Upper lobe of left lung (tissue), 6 donors: Measurements from ENCODE around the gene PRPF40B. TPM values are rescaled to one million over a fixed set of nuclear protein-coding genes. Genes with fewer than 3 reads are reported as not detected.

Source experiments
- ATAC-seq, 2 donors: fragments of 200-7000 bp; cut with Tn5 transposase; one replicate each; pipeline ENCODE4 v1.9.1; 2022; ENCODE audit warnings: mild to moderate bottlenecking in 2 of 2, moderate library complexity in 2 of 2; ENCODE audit not compliant: low FRiP score in 2 of 2
- DNase-seq, 2 donors: peaks; one replicate each; pipeline ENCODE4 v3.0.0-alpha.2; 2019 to 2020
- H3K27ac ChIP-seq, 4 donors: fragments of 200-600 bp; sonication (generic); one replicate each; pipeline ENCODE4 v1.5.1; 2016 to 2019
- H3K27me3 ChIP-seq, 4 donors: fragments of 200-600 bp; sonication (generic); one replicate each; pipeline ENCODE4 v1.5.1; 2017 to 2019
- H3K36me3 ChIP-seq, 4 donors: fragments of 200-600 bp; sonication (generic); one replicate each; pipeline ENCODE4 v1.5.1; 2016 to 2019
- H3K4me1 ChIP-seq, 4 donors: fragments of 200-600 bp; sonication (generic); one replicate each; pipeline ENCODE4 v1.5.1; 2018 to 2019
- H3K4me3 ChIP-seq, 4 donors: fragments of 200-600 bp; sonication (generic); one replicate each; pipeline ENCODE4 v1.5.1; 2017 to 2019; ENCODE audit warnings: mild to moderate bottlenecking in 2 of 4, moderate library complexity in 1 of 4
- H3K9me3 ChIP-seq, 4 donors: fragments of 200-600 bp; sonication (generic); one replicate each; pipeline ENCODE4 v1.5.1; 2018 to 2019
- EP300 ChIP-seq, 4 donors: sonication (generic); formaldehyde crosslinking; IDR thresholded peaks; one replicate each; pipeline ENCODE4 v1.5.1; 2017; ENCODE audit warnings: antibody characterized with exemption in 4 of 4, control low read depth in 2 of 4
- POLR2A ChIP-seq, 4 donors: fragments of 450-650 bp; IDR thresholded peaks; one replicate each; pipeline ENCODE4 v1.5.1; 2016 to 2017; ENCODE audit warnings: antibody characterized with exemption in 4 of 4, mild to moderate bottlenecking in 2 of 4
- POLR2AphosphoS5 ChIP-seq, 2 donors: sonication (generic); formaldehyde crosslinking; IDR thresholded peaks; one replicate each; pipeline ENCODE4 v1.5.1; 2017; ENCODE audit warnings: antibody characterized with exemption in 2 of 2
- WGBS, 2 donors: methylation state at CpG; one replicate each; pipeline ENCODE4 v1.1.5; 2017 to 2018; 5-methylcytosine and 5-hydroxymethylcytosine counted together
- total RNA-seq, 6 donors: library from RNA; depleted of rRNA in 4 of 6; stranded (reverse); fragments of >200 nt in 4 of 6; gene quantifications; one replicate each; pipeline versions ENCODE4 v1.1.0 to v1.2.1, GENCODE V29; 2016 to 2021
- TF ChIP-seq, protein P1 (sequence below), 6 experiments: fragments of 450-650 bp in 4 of 6; fragments of 200-600 bp in 2 of 6; sonication (generic) in 2 of 6; IDR thresholded peaks; one replicate each; pipeline ENCODE4 v1.5.1; 2016 to 2019; ENCODE audit warnings: antibody characterized with exemption in 6 of 6
- donor health status: DM: no; HTN: no; CAD: no; lungs with moderate emphysema.
- donor health status: DM: no; HTN: yes; CAD: no; lungs with severe emphysema.

Gene PRPF40B
- total RNA-seq, 6 donors from 2014 or later: 10.8 to 63.9 (median 16.9) TPM

DNA sequence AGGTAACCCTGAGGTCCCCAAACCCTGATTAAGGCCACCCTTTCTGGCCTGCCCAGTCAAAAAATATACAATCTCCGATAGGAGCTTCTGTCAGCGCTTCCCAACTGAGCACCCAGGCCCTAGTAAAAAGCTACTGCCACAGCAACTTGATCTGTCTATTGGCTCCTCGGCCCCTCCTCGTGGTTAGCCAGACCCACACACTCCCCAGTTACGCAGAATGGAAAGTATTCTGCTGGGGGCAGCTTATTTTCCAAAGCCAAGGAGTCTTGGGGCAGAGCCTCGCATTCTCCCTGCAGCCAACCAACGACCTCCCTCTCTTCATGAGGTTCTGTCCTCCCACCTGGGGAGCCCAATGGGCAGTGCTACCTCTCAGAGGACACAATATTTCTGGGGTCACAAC, 51.8 kb downstream of the PRPF40B start:
- no peak for DNase-seq
- H3K9me3 ChIP-seq: no peaks in the 10 kb centered on the region
- H3K27ac ChIP-seq: peak overlapping the region; percentile 84 to 94 (median 88)
- no peak overlapping the region for H3K4me3 ChIP-seq
- H3K36me3 ChIP-seq: no peaks in the 10 kb centered on the region
- no peak for ATAC-seq
- no peaks in the 10 kb centered on the region for H3K27me3 ChIP-seq
- 87 to 88% methylated on average over 7 of the region's 7 CpGs for WGBS, 2 donors
- TF ChIP-seq, protein P1, sequence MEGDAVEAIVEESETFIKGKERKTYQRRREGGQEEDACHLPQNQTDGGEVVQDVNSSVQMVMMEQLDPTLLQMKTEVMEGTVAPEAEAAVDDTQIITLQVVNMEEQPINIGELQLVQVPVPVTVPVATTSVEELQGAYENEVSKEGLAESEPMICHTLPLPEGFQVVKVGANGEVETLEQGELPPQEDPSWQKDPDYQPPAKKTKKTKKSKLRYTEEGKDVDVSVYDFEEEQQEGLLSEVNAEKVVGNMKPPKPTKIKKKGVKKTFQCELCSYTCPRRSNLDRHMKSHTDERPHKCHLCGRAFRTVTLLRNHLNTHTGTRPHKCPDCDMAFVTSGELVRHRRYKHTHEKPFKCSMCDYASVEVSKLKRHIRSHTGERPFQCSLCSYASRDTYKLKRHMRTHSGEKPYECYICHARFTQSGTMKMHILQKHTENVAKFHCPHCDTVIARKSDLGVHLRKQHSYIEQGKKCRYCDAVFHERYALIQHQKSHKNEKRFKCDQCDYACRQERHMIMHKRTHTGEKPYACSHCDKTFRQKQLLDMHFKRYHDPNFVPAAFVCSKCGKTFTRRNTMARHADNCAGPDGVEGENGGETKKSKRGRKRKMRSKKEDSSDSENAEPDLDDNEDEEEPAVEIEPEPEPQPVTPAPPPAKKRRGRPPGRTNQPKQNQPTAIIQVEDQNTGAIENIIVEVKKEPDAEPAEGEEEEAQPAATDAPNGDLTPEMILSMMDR (IDR thresholded peaks at IDR 0.05): no peak
- no peak for TF ChIP-seq EP300 (IDR thresholded peaks at IDR 0.05)
- H3K4me1 ChIP-seq: peaks cover 52 to 58% (median 53%) of the 10 kb centered on the region in 4 donors

DNA sequence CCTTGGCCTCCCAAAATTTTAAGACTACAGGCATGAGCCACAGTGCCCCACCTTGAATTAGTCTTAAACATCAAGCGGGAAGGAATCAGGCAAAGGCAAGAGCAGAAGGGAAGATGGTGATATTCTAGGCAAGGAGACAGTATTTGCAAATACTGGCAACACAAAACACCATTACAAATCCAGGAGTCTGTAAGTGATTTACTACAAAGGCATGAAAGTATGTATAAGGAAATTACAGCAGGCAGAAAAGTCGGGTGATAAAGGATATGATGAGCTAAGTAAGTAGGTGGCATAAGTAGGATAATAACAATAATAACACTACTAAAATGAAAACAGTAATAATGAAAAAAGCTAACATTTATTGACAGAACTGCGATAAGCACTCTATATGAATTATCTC, 55.4 kb downstream of the PRPF40B start:
- 82 to 89% methylated on average over 3 of the region's 3 CpGs for WGBS, 2 donors
- H3K36me3 ChIP-seq: no peaks in the 10 kb centered on the region
- no peak for ATAC-seq

DNA sequence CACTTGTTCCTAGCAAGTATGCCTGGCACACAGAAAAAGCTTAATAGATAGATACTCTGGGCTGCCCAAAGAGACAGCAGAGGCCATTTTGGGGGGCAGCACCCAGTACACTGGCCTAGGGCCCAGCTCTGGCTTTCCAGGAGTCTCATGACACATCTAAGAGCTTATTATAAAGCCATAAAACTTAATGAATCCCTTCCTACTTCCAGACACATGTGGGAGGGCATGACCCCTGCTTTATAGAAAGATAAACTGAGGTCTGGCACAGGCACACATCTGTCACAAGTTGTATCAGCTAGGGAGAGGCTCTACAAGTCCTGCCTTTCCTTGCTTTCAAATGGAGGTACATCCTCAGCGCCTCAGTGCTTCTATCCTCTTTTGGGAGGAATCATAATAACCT, 56.7 kb downstream of the PRPF40B start:
- TF ChIP-seq, protein P1 (IDR thresholded peaks at IDR 0.05): no peak
- TF ChIP-seq EP300 (IDR thresholded peaks at IDR 0.05) (no peak), POLR2AphosphoS5 (IDR thresholded peaks at IDR 0.05) (no peak), POLR2A (IDR thresholded peaks at IDR 0.05) (no peak)
- no peak overlapping the region for H3K27ac ChIP-seq
- H3K4me3 ChIP-seq: no peak overlapping the region
- H3K9me3 ChIP-seq: no peaks in the 10 kb centered on the region
- no peaks in the 10 kb centered on the region for H3K27me3 ChIP-seq
- 92 to 95% methylated on average over 1 of the region's 1 CpG for WGBS, 2 donors
- DNase-seq (no peak), ATAC-seq (no peak)
- no peaks in the 10 kb centered on the region for H3K36me3 ChIP-seq
- peaks cover 6 to 14% (median 11%) of the 10 kb centered on the region in 4 donors for H3K4me1 ChIP-seq

More for the DNA sequence above, 55.4 kb downstream of the PRPF40B start:
- Histone ChIP-seq H3K27ac (no peak overlapping the region), H3K27me3 (no peaks in the 10 kb centered on the region), H3K4me3 (no peak overlapping the region), H3K4me1 (peaks cover 19 to 22% (median 19%) of the 10 kb centered on the region in 4 donors), H3K9me3 (no peaks in the 10 kb centered on the region)
- DNase-seq: no peak
- TF ChIP-seq, protein P1 (IDR thresholded peaks at IDR 0.05): no peak
- no peak for TF ChIP-seq POLR2AphosphoS5 (IDR thresholded peaks at IDR 0.05)

DNA sequence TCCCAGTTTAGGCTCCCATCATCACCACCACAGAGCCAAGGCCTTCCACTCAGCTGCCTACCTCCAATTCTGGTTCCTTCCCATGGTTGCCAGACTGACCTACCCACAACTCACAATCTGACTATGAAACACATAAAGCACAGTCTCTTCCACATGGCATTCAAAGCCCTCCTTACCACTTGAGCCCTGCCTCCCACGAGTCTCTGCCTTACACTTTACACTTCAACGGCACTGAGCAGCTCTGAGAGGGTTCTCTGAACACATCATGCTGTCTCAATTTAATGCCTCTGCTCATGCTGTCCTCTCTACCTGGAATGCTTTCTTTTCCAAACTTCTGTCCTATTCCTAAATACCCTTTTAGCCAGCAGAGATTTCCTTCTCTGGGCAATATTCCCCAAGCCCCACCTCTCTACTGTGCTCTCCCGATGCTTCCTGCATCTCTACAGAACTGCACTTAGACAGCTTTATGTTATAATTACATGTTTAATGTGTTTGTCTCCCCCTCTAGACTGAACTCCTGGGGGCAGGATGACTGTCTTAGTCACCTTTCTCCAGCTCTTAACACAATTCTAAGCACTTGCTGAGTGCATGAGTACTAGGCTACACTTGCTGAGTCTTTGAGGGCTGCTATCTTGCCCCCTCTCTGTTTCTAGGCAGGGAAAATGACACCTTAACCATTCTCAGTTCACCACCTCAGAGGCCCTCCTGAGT, 60.4 kb downstream of the PRPF40B start:
- ATAC-seq: no peak
- H3K36me3 ChIP-seq: no peaks in the 10 kb centered on the region
- H3K9me3 ChIP-seq: no peaks in the 10 kb centered on the region
- WGBS, 2 donors: 58 to 62% methylated on average over 3 of the region's 3 CpGs
- H3K27ac ChIP-seq: no peak overlapping the region
- H3K4me1 ChIP-seq: peaks cover 5 to 16% (median 8%) of the 10 kb centered on the region in 4 donors
- no peak overlapping the region for H3K4me3 ChIP-seq
- H3K27me3 ChIP-seq: no peaks in the 10 kb centered on the region
- TF ChIP-seq EP300 (IDR thresholded peaks at IDR 0.05) (no peak), POLR2AphosphoS5 (IDR thresholded peaks at IDR 0.05) (no peak), POLR2A (IDR thresholded peaks at IDR 0.05) (no peak)
- TF ChIP-seq, protein P1 (IDR thresholded peaks at IDR 0.05): no peak
- no peak for DNase-seq

DNA sequence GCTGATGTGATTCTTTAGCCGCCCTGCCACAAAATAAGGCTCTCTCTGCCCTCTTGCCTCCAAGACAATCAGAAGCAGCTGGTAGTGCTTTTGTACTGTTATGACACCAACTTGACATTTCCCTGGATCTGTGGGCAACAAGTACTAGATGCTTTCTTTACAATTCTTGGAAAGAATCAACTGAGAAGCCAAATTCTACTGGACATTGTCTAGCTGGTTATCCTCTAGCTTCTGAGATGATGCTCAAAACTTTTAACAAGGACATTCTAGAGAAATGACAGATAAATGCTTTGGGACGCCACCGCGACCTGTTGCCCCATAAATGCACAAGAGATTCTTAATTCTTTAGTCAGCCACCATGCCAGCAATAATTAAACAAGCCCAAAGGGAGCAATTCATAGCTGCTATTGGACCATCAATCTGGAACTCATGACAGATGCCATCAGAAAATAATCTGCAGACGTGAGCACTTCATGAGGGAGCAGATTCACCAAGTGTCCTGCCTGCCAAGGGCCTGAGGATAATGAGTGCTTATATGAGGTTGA, 61.0 kb downstream of the PRPF40B start:
- no peak for ATAC-seq
- Histone ChIP-seq H3K4me3 (no peak overlapping the region), H3K27ac (no peak overlapping the region), H3K27me3 (no peaks in the 10 kb centered on the region), H3K9me3 (no peaks in the 10 kb centered on the region), H3K4me1 (peaks cover 7 to 16% (median 10%) of the 10 kb centered on the region in 4 donors), H3K36me3 (no peaks in the 10 kb centered on the region)
- WGBS, 2 donors: 83 to 84% methylated on average over 5 of the region's 5 CpGs
- DNase-seq: no peak
- TF ChIP-seq POLR2AphosphoS5 (IDR thresholded peaks at IDR 0.05) (no peak), EP300 (IDR thresholded peaks at IDR 0.05) (no peak)
